ENCODE data around the gene PEAK1. TPM values are rescaled to one million over a fixed set of nuclear protein-coding genes. Genes with fewer than 3 reads are reported as not detected.

Gene PEAK1
- total RNA-seq, 4 donors from 2014 or later, result 51.1 to 82.2 (median 58.1) TPM

- Histone ChIP-seq H3K36me3 (peaks cover 0 to 4% (median 0%) of the 10 kb centered on the region in 4 donors), H3K4me1 (no peaks in the 10 kb centered on the region), H3K9me3 (no peaks in the 10 kb centered on the region), H3K27ac (no peak overlapping the region), H3K27me3 (no peaks in the 10 kb centered on the region), H3K4me3 (no peak overlapping the region)
- no peak for DNase-seq
- in situ Hi-C loops (cut with MboI; ENCODE audit: low pct_ligation_motif_present in 1 of 4, low pct_unique_long_range_greater_than_20kb in 1 of 4, low sequenced_read_pairs in 3 of 4), result no loop called here
- intact Hi-C loops (cut with DNase I; ENCODE audit: low total_unique reads), result no loop called here
- no peak for TF ChIP-seq CTCF (IDR thresholded peaks at IDR 0.05)
- TF ChIP-seq POLR2A (IDR thresholded peaks at IDR 0.05), result no peak
- no peak for TF ChIP-seq EP300 (IDR thresholded peaks at IDR 0.05; ENCODE audit: low read depth)
- 98 to 100% methylated on average over 1 to 2 of the region's 2 CpGs for WGBS, 2 donors (ENCODE audit: low coverage in 1 of 2)
These were observed 168.2 kb downstream of the PEAK1 start for GRCh38 chr15:77251662-77252061.

GRCh38 chr15:77247116-77247515 is 172.8 kb downstream of the PEAK1 start:
- H3K27me3 ChIP-seq, result no peaks in the 10 kb centered on the region
- H3K9me3 ChIP-seq, result no peaks in the 10 kb centered on the region
- peaks cover 0 to 4% (median 0%) of the 10 kb centered on the region in 4 donors for H3K36me3 ChIP-seq
- intact Hi-C loops (cut with DNase I; ENCODE audit: low total_unique reads) (no loop called here), in situ Hi-C loops (cut with MboI; ENCODE audit: low pct_ligation_motif_present in 1 of 4, low pct_unique_long_range_greater_than_20kb in 1 of 4, low sequenced_read_pairs in 3 of 4) (no loop called here)
- H3K4me3 ChIP-seq, result no peak overlapping the region
- H3K4me1 ChIP-seq, result no peaks in the 10 kb centered on the region
- no peak overlapping the region for H3K27ac ChIP-seq
- no peak for TF ChIP-seq CTCF (IDR thresholded peaks at IDR 0.05)
- TF ChIP-seq POLR2AphosphoS5 (IDR thresholded peaks at IDR 0.05), result no peak
- TF ChIP-seq EP300 (IDR thresholded peaks at IDR 0.05; ENCODE audit: low read depth), result no peak
- TF ChIP-seq POLR2A (IDR thresholded peaks at IDR 0.05), result no peak
- DNase-seq, result no peak

- TF ChIP-seq POLR2A (IDR thresholded peaks at IDR 0.05) (no peak), POLR2AphosphoS5 (IDR thresholded peaks at IDR 0.05) (no peak), CTCF (IDR thresholded peaks at IDR 0.05) (no peak), EP300 (IDR thresholded peaks at IDR 0.05; ENCODE audit: low read depth) (no peak)
- no peaks in the 10 kb centered on the region for H3K9me3 ChIP-seq
- 70 to 89% methylated on average over 6 to 7 of the region's 7 CpGs for WGBS, 2 donors (ENCODE audit: low coverage in 1 of 2)
- H3K4me3 ChIP-seq, result no peak overlapping the region
- in situ Hi-C loops (cut with MboI; ENCODE audit: low pct_ligation_motif_present in 1 of 4, low pct_unique_long_range_greater_than_20kb in 1 of 4, low sequenced_read_pairs in 3 of 4) (no loop called here), intact Hi-C loops (cut with DNase I; ENCODE audit: low total_unique reads) (no loop called here)
- no peak overlapping the region for H3K27ac ChIP-seq
- no peaks in the 10 kb centered on the region for H3K4me1 ChIP-seq
- H3K27me3 ChIP-seq, result no peaks in the 10 kb centered on the region
- DNase-seq, result no peak
- peaks cover 0 to 4% (median 0%) of the 10 kb centered on the region in 4 donors for H3K36me3 ChIP-seq
These were observed 176.0 kb downstream of the PEAK1 start for GRCh38 chr15:77243716-77244401.

GRCh38 chr15:77243135-77243534 is 176.8 kb downstream of the PEAK1 start:
- no peak for DNase-seq
- Histone ChIP-seq H3K36me3 (peaks cover 0 to 1% (median 0%) of the 10 kb centered on the region in 4 donors), H3K9me3 (no peaks in the 10 kb centered on the region), H3K27ac (no peak overlapping the region), H3K4me1 (no peaks in the 10 kb centered on the region), H3K4me3 (no peak overlapping the region), H3K27me3 (no peaks in the 10 kb centered on the region)
- TF ChIP-seq POLR2A (IDR thresholded peaks at IDR 0.05) (no peak), EP300 (IDR thresholded peaks at IDR 0.05; ENCODE audit: low read depth) (no peak), CTCF (IDR thresholded peaks at IDR 0.05) (no peak), POLR2AphosphoS5 (IDR thresholded peaks at IDR 0.05) (no peak)
- in situ Hi-C loops (cut with MboI; ENCODE audit: low pct_ligation_motif_present in 1 of 4, low pct_unique_long_range_greater_than_20kb in 1 of 4, low sequenced_read_pairs in 3 of 4) (no loop called here), intact Hi-C loops (cut with DNase I; ENCODE audit: low total_unique reads) (no loop called here)
- WGBS, 2 donors (ENCODE audit: low coverage in 1 of 2), result 87 to 93% methylated on average over 2 of the region's 2 CpGs
